ENCODE data around the gene TRPM6. TPM values are rescaled to one million over a fixed set of nuclear protein-coding genes. Genes with fewer than 3 reads are reported as not detected.

TRPM6 gene
- total RNA-seq, 1 experiment from 2014 or later = 0.57 TPM

DNA sequence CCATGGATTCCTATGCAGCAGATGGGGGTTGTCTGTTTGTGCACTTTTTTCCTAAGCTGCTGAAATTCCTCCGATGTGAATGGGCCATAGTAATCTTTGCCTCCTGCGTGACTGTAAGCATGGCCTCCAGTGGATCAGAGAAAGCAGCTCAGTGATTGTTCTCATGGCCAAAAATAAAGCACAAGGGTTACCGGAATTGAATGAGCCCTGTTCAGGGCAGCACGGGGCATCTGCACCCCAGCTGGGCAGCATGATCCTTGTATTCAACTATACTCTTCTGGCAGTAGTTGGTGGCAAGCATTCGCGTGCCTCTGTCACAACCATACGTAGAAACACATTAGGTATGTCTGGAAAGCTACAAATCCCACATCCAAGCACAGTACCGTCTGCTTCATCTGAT is 196.7 kb downstream of the TRPM6 start:
- Histone ChIP-seq H3K14ac (ENCODE audit: insufficient read depth, low read length) (no peak overlapping the region), H3K18ac (ENCODE audit: insufficient read length, low read depth, low read length) (no peak overlapping the region), H3K27ac (ENCODE audit: insufficient read length, low read depth, low read length) (no peak overlapping the region), H3K56ac (ENCODE audit: insufficient read length, low read depth, low read length) (no peak overlapping the region), H3K9ac (ENCODE audit: extremely low read depth, insufficient read length, low read length) (no peak overlapping the region), H4K20me1 (ENCODE audit: control insufficient read depth, insufficient read depth, insufficient read length) (no peaks in the 10 kb centered on the region), H2BK15ac (ENCODE audit: low read depth, low read length) (no peak overlapping the region), H2AK5ac (ENCODE audit: insufficient read length, low read length) (no peak overlapping the region), H3K23me2 (ENCODE audit: insufficient read length, low read depth, low read length, poor library complexity, severe bottlenecking) (no peaks in the 10 kb centered on the region), H3K23ac (ENCODE audit: insufficient read length, low read depth, low read length) (no peak overlapping the region), H2BK20ac (ENCODE audit: low read depth, low read length, poor library complexity, severe bottlenecking) (no peak overlapping the region), H4K8ac (replicated peaks; ENCODE audit: insufficient read length, low read depth, low read length) (no peak overlapping the region), H3K79me1 (ENCODE audit: insufficient read depth, low read depth, low read length, poor library complexity, severe bottlenecking) (no peaks in the 10 kb centered on the region), H3K9me3 (ENCODE audit: control insufficient read depth, low read depth, low read length) (no peaks in the 10 kb centered on the region), H3K4me2 (ENCODE audit: insufficient read depth, insufficient read length, low read length) (no peak overlapping the region), H3K79me2 (ENCODE audit: insufficient read depth, low read length) (no peaks in the 10 kb centered on the region), H2BK12ac (ENCODE audit: insufficient read length, low read depth, low read length) (no peak overlapping the region), H2AFZ (ENCODE audit: low read length) (no peak overlapping the region), H2BK120ac (ENCODE audit: low read depth, low read length, poor library complexity, severe bottlenecking) (no peak overlapping the region), H4K5ac (ENCODE audit: insufficient read length, low read depth, low read length) (no peak overlapping the region), H3K27me3 (ENCODE audit: insufficient read depth, low read length) (no peaks in the 10 kb centered on the region), H4K91ac (ENCODE audit: insufficient read length, low read depth, low read length) (no peak overlapping the region), H2BK5ac (ENCODE audit: insufficient read length, low read length) (no peak overlapping the region), H3K4ac (ENCODE audit: low read depth, low read length) (no peak overlapping the region), H3T11ph (ENCODE audit: low read length) (no peak overlapping the region), H3K4me1 (ENCODE audit: insufficient read depth, low read length) (no peaks in the 10 kb centered on the region)
- no peak for DNase-seq
- Mint-ChIP-seq H3K27ac (peak overlapping the region in 1 of 3 experiments; percentile 31; a peak in 1 of 7 replicates), H3K27me3 (ENCODE audit: low read depth) (no peaks in the 10 kb centered on the region), H3K36me3 (ENCODE audit: insufficient read depth in 1 of 3, low read depth in 3 of 3) (no peaks in the 10 kb centered on the region; a peak in 1 of 7 replicates), H3K4me1 (no peaks in the 10 kb centered on the region), H3K9me3 (no peaks in the 10 kb centered on the region), H3K4me3 (no peak overlapping the region)
- TF ChIP-seq, protein P1, sequence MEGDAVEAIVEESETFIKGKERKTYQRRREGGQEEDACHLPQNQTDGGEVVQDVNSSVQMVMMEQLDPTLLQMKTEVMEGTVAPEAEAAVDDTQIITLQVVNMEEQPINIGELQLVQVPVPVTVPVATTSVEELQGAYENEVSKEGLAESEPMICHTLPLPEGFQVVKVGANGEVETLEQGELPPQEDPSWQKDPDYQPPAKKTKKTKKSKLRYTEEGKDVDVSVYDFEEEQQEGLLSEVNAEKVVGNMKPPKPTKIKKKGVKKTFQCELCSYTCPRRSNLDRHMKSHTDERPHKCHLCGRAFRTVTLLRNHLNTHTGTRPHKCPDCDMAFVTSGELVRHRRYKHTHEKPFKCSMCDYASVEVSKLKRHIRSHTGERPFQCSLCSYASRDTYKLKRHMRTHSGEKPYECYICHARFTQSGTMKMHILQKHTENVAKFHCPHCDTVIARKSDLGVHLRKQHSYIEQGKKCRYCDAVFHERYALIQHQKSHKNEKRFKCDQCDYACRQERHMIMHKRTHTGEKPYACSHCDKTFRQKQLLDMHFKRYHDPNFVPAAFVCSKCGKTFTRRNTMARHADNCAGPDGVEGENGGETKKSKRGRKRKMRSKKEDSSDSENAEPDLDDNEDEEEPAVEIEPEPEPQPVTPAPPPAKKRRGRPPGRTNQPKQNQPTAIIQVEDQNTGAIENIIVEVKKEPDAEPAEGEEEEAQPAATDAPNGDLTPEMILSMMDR (conservative IDR thresholded peaks at IDR 0.05) = no peak
- no CpG with 5 or more reads among the region's 8 CpGs for WGBS (ENCODE audit: extremely low coverage, insufficient read length, low lambda C conversion rate)

Data from H9 (cell line).